Neural cell (in vitro differentiated cells): ENCODE measurements around the gene TMEM120A. TPM values are rescaled to one million over a fixed set of nuclear protein-coding genes. Genes with fewer than 3 reads are reported as not detected.

Experiments used
- H2AFZ ChIP-seq: fragments of 200-600, 300-800 bp; sonication (generic), shearing (Covaris generic); 2 replicates; pipeline ENCODE4 v1.6.0; 2014; ENCODE audit warnings: low read depth, mild to moderate bottlenecking, antibody characterized with exemption, low read length, moderate library complexity
- H3F3A ChIP-seq: fragments of 200-600 bp; shearing (Covaris generic); 2 replicates; pipeline ENCODE4 v1.6.1; 2016; ENCODE audit warnings: mild to moderate bottlenecking, moderate library complexity, mixed read lengths, antibody characterized with exemption, low read length; ENCODE audit not compliant: insufficient read depth, poor library complexity, severe bottlenecking
- H3K27ac ChIP-seq: fragments of 200-600, 300-800 bp; sonication (generic), shearing (Covaris generic); 2 replicates; pipeline ENCODE4 v1.5.1; 2014; ENCODE audit warnings: mild to moderate bottlenecking, low read length, moderate library complexity
- H3K27me3 ChIP-seq: fragments of 300-800, 200-600 bp; sonication (generic), shearing (Covaris generic); 2 replicates; pipeline ENCODE4 v1.6.0; 2014; ENCODE audit warnings: mild to moderate bottlenecking, low read depth, low read length, moderate library complexity; ENCODE audit not compliant: insufficient read depth
- H3K36me3 ChIP-seq: fragments of 300-800, 200-600 bp; sonication (generic), shearing (Covaris generic); 2 replicates; pipeline ENCODE4 v1.5.1; 2014; ENCODE audit warnings: mild to moderate bottlenecking, antibody characterized with exemption, low read length, moderate library complexity; ENCODE audit not compliant: insufficient read depth
- H3K4me2 ChIP-seq: fragments of 300-800, 200-600 bp; sonication (generic), shearing (Covaris generic); 2 replicates; pipeline ENCODE4 v1.6.0; 2014; ENCODE audit warnings: mild to moderate bottlenecking, low read length
- H3K4me3 ChIP-seq: fragments of 300-800, 200-600 bp; sonication (generic), shearing (Covaris generic); 2 replicates; pipeline ENCODE4 v1.5.1; 2014; ENCODE audit warnings: mild to moderate bottlenecking, low read length, moderate library complexity
- H3K79me2 ChIP-seq: fragments of 200-600 bp; shearing (Covaris generic); replicated peaks from 2 replicates; pipeline ENCODE4 v1.6.0; 2014; ENCODE audit warnings: mild to moderate bottlenecking, low read length, moderate library complexity; ENCODE audit not compliant: insufficient read depth
- H3K9ac ChIP-seq: fragments of 300-800, 200-600 bp; sonication (generic), shearing (Covaris generic); 2 replicates; pipeline ENCODE4 v1.6.1; 2016; ENCODE audit warnings: mild to moderate bottlenecking, low read length, mixed read lengths
- H3K9me2 ChIP-seq: fragments of 200-600 bp; shearing (Covaris generic); 2 replicates; pipeline ENCODE4 v1.6.1; 2016; ENCODE audit warnings: mild to moderate bottlenecking, low read length, mixed read lengths; ENCODE audit not compliant: insufficient read depth
- H3K9me3 ChIP-seq: fragments of 200-600, 300-800 bp; sonication (generic), shearing (Covaris generic); 2 replicates; pipeline ENCODE4 v1.6.1; 2016; ENCODE audit warnings: mild to moderate bottlenecking, mixed run types, low read length, moderate library complexity, mixed read lengths
- H4K20me1 ChIP-seq: fragments of 200-600 bp; shearing (Covaris generic); 2 replicates; pipeline ENCODE4 v1.6.1; 2016; ENCODE audit warnings: mild to moderate bottlenecking, mixed run types; ENCODE audit not compliant: insufficient read depth
- CTCF ChIP-seq: fragments of 450-650 bp; IDR thresholded peaks from 2 replicates; pipeline ENCODE4 v1.5.1; 2014; ENCODE audit warnings: antibody characterized with exemption, mild to moderate bottlenecking, moderate library complexity; ENCODE audit not compliant: poor library complexity, severe bottlenecking
- EP300 ChIP-seq: fragments of 450-650 bp; conservative IDR thresholded peaks from 2 replicates; pipeline ENCODE4 v1.6.1; 2014; ENCODE audit warnings: antibody characterized with exemption, mild to moderate bottlenecking, moderate library complexity; ENCODE audit not compliant: poor library complexity, severe bottlenecking
- EZH2 ChIP-seq: fragments of 200-600, 300-800 bp; shearing (Covaris generic), sonication (generic); IDR thresholded peaks from 2 replicates; pipeline ENCODE4 v1.6.1; 2014; ENCODE audit warnings: antibody characterized with exemption, low read length, borderline replicate concordance, mild to moderate bottlenecking; ENCODE audit not compliant: insufficient read depth, poor library complexity, severe bottlenecking
- MXI1 ChIP-seq: fragments of 450-650 bp; conservative IDR thresholded peaks from 2 replicates; pipeline ENCODE4 v1.6.1; 2014; ENCODE audit warnings: antibody characterized with exemption, mild to moderate bottlenecking; ENCODE audit not compliant: poor library complexity, severe bottlenecking
- POLR2AphosphoS5 ChIP-seq: IDR thresholded peaks from 2 replicates; pipeline ENCODE4 v1.6.1; 2012
- RAD21 ChIP-seq: fragments of 450-650 bp; conservative IDR thresholded peaks from 2 replicates; pipeline ENCODE4 v1.6.1; 2014; ENCODE audit warnings: antibody characterized with exemption, mild to moderate bottlenecking, moderate library complexity
- REST ChIP-seq: IDR thresholded peaks from 2 replicates; pipeline ENCODE4 v1.6.1; 2012; ENCODE audit warnings: borderline replicate concordance
- SMC3 ChIP-seq: fragments of 450-650 bp; conservative IDR thresholded peaks from 2 replicates; pipeline ENCODE4 v1.6.1; 2014; ENCODE audit warnings: antibody characterized with exemption, mild to moderate bottlenecking, moderate library complexity; ENCODE audit not compliant: poor library complexity
- TAF1 ChIP-seq: IDR thresholded peaks from 2 replicates; pipeline ENCODE4 v1.6.1; 2012; ENCODE audit warnings: low read depth
- polyA plus RNA-seq: library from polyadenylated mRNA; depleted of rRNA; stranded (reverse); fragments of >200 nt; gene quantifications from 2 replicates; pipeline ENCODE4 v1.2.3, GENCODE V29; 2014

The TMEM120A gene
- polyA plus RNA-seq, 1 donor from 2014 or later, result 39.1 TPM

GRCh38 chr7:75945297-75946168, 48.9 kb downstream of the TMEM120A start:
- H3K27me3 ChIP-seq, result no peaks in the 10 kb centered on the region
- H3K4me3 ChIP-seq, result no peak overlapping the region
- H3K4me2 ChIP-seq, result no peak overlapping the region
- H3K9me3 ChIP-seq, result no peaks in the 10 kb centered on the region
- no peaks in the 10 kb centered on the region for H3K36me3 ChIP-seq
- H3K9me2 ChIP-seq, result no peaks in the 10 kb centered on the region
- H3K27ac ChIP-seq, result no peak overlapping the region
- TF ChIP-seq RAD21 (no peak), EP300 (no peak), POLR2AphosphoS5 (no peak), REST (no peak), EZH2 (no peak), SMC3 (no peak), MXI1 (no peak), TAF1 (no peak), CTCF (no peak)
- no peaks in the 10 kb centered on the region for H4K20me1 ChIP-seq
- H3K9ac ChIP-seq, result no peak overlapping the region
- no peaks in the 10 kb centered on the region for H3F3A ChIP-seq
- H3K79me2 ChIP-seq, result no peaks in the 10 kb centered on the region
- H2AFZ ChIP-seq, result no peak overlapping the region

GRCh38 chr7:75944507-75944906, 49.9 kb downstream of the TMEM120A start:
- no peak overlapping the region for H3K4me2 ChIP-seq
- no peak overlapping the region for H3K27ac ChIP-seq
- no peaks in the 10 kb centered on the region for H3K9me2 ChIP-seq
- H3K9me3 ChIP-seq, result no peaks in the 10 kb centered on the region
- TF ChIP-seq REST (no peak), SMC3 (no peak), MXI1 (no peak), EZH2 (no peak), RAD21 (no peak)
- no peak overlapping the region for H3K4me3 ChIP-seq
- no peaks in the 10 kb centered on the region for H3F3A ChIP-seq
- no peaks in the 10 kb centered on the region for H3K36me3 ChIP-seq
- no peak overlapping the region for H3K9ac ChIP-seq
- no peak overlapping the region for H2AFZ ChIP-seq
- H3K79me2 ChIP-seq, result no peaks in the 10 kb centered on the region
- no peaks in the 10 kb centered on the region for H4K20me1 ChIP-seq
- no peaks in the 10 kb centered on the region for H3K27me3 ChIP-seq
